GM20000 (cell line): Measurements from ENCODE around the gene WDR27.
A peak's percentile ranks its signal among the peaks of the same experiment; 100 is the strongest.
"Not testable (repeated sequence)": the region's sequence is repeated elsewhere in the genome, so short reads cannot be mapped to it uniquely, and the experiment has no call there.

Experiments
- DNase-seq: peaks from one replicate; pipeline ENCODE4 v3.0.0; 2012; ENCODE audit warnings: low spot score
- TF ChIP-seq, protein P1 (sequence below): IDR thresholded peaks from 2 replicates; pipeline ENCODE4 v1.5.1; 2012; ENCODE audit warnings: mild to moderate bottlenecking, control low read depth; ENCODE audit errors: extremely low read depth, missing control alignments

The WDR27 gene

DNA sequence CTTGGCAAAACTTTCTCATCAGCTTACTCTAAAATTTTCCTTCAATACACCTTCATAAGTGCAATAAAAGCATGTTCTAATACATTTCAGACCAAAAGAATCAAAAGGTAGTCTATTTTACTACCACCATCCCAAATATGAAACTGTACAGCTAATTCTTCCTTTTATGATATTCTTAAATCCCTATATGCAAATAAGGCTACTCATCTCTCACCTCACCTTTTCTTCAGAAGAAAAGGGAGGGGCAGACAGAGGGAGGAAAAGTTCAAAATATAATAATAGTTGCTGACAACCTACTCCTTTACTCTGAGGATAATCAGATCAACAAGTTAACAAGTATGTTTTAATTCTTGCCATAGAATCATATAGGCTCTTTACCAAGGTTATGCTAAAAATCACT is 7.5 kb upstream of the WDR27 start:
- no peak for DNase-seq

DNA sequence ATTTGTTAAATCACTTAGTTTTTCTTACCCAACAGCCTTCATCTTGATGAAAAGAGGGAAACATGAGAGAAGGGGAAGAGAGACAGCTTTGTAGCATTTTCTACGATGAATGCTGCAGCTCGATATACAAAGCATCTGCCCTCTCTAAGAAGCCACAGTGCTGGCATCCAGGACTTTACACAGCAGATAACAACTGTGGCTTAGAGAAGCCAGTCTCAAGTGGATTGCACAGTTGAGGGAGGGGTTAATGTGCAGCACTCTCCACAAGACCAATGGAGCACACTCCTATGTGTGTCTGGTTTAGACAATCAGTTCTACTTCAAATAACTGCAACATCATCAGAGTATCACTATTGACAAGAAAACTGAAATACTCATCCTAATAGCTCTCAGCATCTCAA is 5.9 kb upstream of the WDR27 start:
- DNase-seq = no peak
- TF ChIP-seq, protein P1, sequence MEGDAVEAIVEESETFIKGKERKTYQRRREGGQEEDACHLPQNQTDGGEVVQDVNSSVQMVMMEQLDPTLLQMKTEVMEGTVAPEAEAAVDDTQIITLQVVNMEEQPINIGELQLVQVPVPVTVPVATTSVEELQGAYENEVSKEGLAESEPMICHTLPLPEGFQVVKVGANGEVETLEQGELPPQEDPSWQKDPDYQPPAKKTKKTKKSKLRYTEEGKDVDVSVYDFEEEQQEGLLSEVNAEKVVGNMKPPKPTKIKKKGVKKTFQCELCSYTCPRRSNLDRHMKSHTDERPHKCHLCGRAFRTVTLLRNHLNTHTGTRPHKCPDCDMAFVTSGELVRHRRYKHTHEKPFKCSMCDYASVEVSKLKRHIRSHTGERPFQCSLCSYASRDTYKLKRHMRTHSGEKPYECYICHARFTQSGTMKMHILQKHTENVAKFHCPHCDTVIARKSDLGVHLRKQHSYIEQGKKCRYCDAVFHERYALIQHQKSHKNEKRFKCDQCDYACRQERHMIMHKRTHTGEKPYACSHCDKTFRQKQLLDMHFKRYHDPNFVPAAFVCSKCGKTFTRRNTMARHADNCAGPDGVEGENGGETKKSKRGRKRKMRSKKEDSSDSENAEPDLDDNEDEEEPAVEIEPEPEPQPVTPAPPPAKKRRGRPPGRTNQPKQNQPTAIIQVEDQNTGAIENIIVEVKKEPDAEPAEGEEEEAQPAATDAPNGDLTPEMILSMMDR = no peak

More for the DNA sequence above, 7.5 kb upstream of the WDR27 start:
- TF ChIP-seq, protein P1 = no peak

DNA sequence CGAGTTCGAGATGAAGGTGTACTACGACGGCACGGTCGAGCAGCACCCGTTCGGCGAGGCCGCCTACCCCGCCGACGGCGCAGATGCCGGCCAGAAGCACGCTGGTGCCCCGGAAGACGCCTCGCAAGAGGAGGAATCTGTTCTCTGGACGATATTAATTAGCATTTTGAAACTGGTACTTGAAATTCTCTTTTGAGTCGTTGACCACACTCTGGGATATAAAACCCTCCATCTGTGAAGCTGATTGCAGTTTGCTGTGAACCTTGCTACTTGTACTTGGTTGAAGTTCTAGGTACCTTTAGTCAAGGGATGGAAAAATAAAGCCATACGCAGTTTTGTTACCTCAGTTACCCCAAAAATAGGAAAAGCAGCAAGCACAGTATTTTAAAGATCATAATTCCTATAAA is 1.0 kb upstream of the WDR27 start:
- TF ChIP-seq, protein P1 = no peak
- peak; percentile 46 for DNase-seq

DNA sequence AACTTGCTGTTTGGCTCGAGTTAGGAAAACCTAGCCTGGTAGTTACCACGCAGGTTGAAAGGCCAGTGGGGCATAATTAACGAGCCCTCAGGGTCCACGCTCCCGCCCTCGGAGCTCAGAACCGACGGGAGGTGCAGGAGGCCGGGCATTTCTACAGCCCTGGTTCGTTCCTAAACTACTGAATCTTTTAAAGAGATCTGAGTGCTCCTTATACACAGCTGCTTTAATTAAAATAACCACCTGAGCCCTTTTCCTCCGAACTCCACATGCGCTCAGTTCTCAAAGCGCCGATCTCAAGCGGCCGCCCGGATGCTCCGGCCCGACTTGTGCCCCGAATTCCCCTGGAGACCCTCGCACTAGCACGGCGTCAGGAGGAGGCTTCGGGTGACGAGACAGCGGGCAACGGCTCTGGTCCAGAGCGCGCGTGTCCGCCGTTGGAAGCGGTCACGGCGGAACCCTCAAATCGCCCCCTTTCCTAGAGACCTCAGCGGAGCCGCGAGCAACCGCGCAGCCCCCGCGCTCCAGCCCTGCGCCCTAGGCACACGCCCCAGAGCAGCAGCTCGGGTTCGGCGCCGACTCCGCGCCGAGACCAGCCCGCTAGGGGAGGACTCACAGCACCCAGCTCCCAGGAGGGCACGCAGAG is 397 bp downstream of the WDR27 start:
- no peak for DNase-seq
- TF ChIP-seq, protein P1 = no peak

DNA sequence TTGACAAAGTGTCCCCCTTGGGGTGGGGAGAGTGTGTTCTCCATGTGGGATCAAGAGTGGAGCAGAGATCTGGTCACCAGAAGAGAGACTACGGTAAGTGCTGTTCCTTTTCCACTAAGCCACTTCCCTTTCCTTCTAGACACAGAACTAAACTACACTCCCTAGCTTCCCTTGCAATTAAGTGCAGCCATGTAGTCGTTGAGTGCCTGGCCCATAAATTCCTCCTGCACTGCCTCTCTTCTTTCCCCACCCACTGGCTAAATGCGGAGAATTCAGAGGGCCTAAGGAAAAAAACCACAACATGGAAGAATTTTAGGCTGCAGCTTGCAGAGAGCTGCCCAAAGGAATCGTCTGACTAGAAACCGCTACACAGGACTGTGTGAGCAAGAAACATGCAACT is 1.5 kb downstream of the WDR27 start:
- DNase-seq = no peak
- TF ChIP-seq, protein P1 = no peak

DNA sequence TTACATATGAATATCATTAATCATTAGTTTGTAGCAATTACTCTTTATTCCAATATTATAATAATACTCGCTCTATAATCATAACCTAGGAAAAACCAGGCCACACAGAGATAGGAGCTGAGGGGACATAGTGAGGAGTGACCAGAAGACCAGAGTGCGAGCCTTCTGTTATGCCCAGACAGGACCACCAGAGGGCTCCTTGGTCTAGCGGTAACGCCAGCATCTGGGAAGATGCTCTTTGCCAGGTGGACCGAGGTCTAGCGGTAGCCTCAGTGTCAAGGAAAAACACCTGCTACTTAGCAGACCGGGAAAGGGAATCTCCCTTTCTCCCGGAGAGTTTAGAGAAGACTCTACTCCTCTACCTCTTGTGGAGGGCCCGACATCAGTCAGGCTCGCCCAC is 4.7 kb downstream of the WDR27 start:
- DNase-seq = not testable (repeated sequence)

DNA sequence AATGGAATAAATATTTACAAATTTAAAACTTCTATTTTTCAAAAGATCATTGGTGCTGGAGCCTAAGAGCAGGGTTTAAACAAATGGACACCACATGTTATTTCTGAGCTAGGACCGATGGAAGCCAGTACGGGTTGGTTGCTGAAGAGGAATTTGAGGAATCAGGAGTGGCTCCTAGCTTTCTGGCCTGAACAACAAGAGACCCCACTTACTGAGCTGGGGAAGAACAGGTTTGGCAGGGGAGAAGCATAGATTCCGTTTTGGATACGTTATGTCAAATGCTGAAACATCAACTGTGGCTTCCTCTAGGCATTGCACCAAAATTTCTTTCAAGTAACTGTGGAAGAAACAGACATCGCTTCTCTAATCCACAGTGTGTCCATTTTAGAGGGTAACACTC is 6.7 kb downstream of the WDR27 start:
- no peak for DNase-seq

DNA sequence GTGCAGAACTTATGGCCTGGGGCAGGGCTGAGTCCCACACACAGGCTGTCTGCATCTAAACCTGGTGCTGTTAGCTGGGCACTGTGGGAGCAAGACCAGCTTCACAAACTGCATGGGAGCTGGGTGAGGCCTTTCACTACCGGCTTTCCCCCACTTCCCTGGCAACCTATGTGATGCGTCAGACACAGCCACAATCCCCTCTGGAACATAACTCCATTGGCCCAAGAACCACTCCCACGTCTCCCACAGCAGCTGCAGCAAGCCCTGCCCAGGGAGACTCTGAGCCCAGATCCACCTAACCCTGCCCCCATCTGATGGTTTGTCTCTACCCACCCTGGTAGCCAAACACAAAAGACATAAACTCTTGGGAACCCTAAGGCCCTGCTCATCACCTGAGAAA is 9.3 kb downstream of the WDR27 start:
- TF ChIP-seq, protein P1 = no peak

More for the DNA sequence above, 6.7 kb downstream of the WDR27 start:
- TF ChIP-seq, protein P1 = no peak

More for the DNA sequence above, 9.3 kb downstream of the WDR27 start:
- no peak for DNase-seq
